GM10248 (cell line): ENCODE results near the gene ARPIN.
"Not testable (repeated sequence)": the region's sequence is repeated elsewhere in the genome, so short reads cannot be mapped to it uniquely, and the experiment has no call there.

Source experiments
- CTCF ChIA-PET: fragments of 300-600 bp; sonication (Branson Sonifier 250); formaldehyde crosslinking; extraction: SDS; loops from one replicate; lab custom pipeline; 2021; ENCODE audit warnings: antibody characterized with exemption; lab: Yijun Ruan, JAX
- POLR2A ChIA-PET: fragments of 350-650 bp; sonication (Branson Sonifier 250); formaldehyde crosslinking; extraction: SDS; loops from one replicate; lab custom pipeline; 2020; ENCODE audit warnings: antibody characterized with exemption; lab: Yijun Ruan, JAX
- DNase-seq: peaks from one replicate; pipeline ENCODE4 v3.0.0; 2012; ENCODE audit errors: extremely low spot score
- TF ChIP-seq, protein P1 (sequence below): IDR thresholded peaks from 2 replicates; pipeline ENCODE4 v1.5.1; 2012; ENCODE audit warnings: mild to moderate bottlenecking, low read depth; ENCODE audit errors: extremely low read depth, missing control alignments, control extremely low read depth

Gene ARPIN

DNA sequence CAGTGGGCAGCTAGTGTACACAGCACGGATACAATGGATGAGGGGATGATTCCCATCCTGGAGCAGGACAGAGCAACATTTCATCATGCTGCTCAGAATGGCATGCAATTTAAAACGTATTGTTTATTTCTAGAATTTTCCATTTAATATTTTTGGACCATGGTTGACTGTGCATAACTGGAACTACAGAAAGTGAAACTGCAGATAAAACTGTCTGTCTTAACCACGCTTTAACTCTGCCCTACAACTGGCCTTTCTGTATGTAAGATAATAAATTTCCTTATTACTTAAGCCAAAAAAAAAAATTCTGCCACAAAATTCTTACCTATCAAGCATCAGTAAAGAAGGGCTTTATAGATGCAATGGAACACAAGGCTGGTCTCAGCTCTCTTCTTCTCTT, 52.3 kb downstream of the ARPIN start:
- ChIA-PET POLR2A (no interaction called here), CTCF (interaction anchor here (0.6 to 1.7 kb wide), 4 partner anchors 8 to 120 kb away, joined by 3 to 16 read pairs (median 5); no protein-coding TSS in a partner anchor)
- DNase-seq: no peak
- TF ChIP-seq, protein P1, sequence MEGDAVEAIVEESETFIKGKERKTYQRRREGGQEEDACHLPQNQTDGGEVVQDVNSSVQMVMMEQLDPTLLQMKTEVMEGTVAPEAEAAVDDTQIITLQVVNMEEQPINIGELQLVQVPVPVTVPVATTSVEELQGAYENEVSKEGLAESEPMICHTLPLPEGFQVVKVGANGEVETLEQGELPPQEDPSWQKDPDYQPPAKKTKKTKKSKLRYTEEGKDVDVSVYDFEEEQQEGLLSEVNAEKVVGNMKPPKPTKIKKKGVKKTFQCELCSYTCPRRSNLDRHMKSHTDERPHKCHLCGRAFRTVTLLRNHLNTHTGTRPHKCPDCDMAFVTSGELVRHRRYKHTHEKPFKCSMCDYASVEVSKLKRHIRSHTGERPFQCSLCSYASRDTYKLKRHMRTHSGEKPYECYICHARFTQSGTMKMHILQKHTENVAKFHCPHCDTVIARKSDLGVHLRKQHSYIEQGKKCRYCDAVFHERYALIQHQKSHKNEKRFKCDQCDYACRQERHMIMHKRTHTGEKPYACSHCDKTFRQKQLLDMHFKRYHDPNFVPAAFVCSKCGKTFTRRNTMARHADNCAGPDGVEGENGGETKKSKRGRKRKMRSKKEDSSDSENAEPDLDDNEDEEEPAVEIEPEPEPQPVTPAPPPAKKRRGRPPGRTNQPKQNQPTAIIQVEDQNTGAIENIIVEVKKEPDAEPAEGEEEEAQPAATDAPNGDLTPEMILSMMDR: no peak

GRCh38 chr15:89858661-89859458, 53.9 kb downstream of the ARPIN start:
- POLR2A ChIA-PET: no interaction called here
- TF ChIP-seq, protein P1: no peak
- CTCF ChIA-PET: interaction anchor here (1.0 kb wide), 1 partner anchor 16 kb away, joined by 3 read pairs; no protein-coding TSS in a partner anchor
- no peak for DNase-seq

GRCh38 chr15:89857673-89858072, 55.1 kb downstream of the ARPIN start:
- ChIA-PET CTCF (interaction anchor here (1.4 kb wide), 1 partner anchor 17 kb away, joined by 5 read pairs; no protein-coding TSS in a partner anchor), POLR2A (no interaction called here)
- DNase-seq: no peak
- TF ChIP-seq, protein P1: no peak

DNA sequence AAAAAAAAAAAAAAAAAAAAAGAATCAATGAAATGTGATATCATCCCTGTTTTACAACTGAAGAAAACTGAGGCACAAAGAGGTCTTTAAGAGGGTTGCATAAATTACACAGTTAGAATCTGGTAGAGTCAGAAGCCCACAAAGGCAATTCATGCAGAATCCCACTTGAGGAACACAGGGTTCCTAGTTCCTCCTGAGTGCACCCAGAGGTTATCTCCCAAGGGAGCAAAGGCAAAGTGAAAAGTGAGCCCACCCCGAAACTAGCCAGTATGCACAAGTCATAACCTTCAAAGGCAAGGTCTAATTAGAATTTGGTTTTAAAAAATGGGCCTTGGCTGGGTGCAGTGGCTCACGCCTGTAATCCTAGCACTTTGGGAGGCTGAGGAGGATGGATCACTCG, 56.8 kb downstream of the ARPIN start:
- ChIA-PET CTCF (no interaction called here), POLR2A (no interaction called here)
- DNase-seq: no peak
- TF ChIP-seq, protein P1: no peak

DNA sequence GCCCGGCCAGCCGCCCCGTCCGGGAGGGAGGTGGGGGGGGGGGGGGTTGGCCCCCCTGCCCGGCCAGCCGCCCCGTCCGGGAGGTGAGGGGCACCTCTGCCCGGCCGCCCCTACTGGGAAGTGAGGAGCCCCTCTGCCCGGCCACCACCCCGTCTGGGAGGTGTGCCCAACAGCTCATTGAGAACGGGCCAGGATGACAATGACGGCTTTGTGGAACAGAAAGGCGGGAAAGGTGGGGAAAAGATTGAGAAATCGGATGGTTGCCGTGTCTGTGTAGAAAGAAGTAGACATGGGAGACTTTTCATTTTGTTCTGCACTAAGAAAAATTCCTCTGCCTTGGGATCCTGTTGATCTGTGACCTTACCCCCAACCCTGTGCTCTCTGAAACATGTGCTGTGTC, 57.9 kb downstream of the ARPIN start:
- CTCF ChIA-PET, DNase-seq, POLR2A ChIA-PET: not testable (repeated sequence)

- DNase-seq: no peak
- ChIA-PET CTCF (interaction anchor here (0.6 to 1.3 kb wide), 5 partner anchors 9 to 91 kb away, joined by 3 to 6 read pairs (median 4); no protein-coding TSS in a partner anchor), POLR2A (no interaction called here)
- TF ChIP-seq, protein P1: no peak
Observed at GRCh38 chr15:89852342-89852995, 60.3 kb downstream of the ARPIN start.
